ENCODE data around the gene HEG1.
A peak's percentile ranks its signal among the peaks of the same experiment; 100 is the strongest.
"Not testable (repeated sequence)": the region's sequence is repeated elsewhere in the genome, so short reads cannot be mapped to it uniquely, and the experiment has no call there.

The HEG1 gene

DNA sequence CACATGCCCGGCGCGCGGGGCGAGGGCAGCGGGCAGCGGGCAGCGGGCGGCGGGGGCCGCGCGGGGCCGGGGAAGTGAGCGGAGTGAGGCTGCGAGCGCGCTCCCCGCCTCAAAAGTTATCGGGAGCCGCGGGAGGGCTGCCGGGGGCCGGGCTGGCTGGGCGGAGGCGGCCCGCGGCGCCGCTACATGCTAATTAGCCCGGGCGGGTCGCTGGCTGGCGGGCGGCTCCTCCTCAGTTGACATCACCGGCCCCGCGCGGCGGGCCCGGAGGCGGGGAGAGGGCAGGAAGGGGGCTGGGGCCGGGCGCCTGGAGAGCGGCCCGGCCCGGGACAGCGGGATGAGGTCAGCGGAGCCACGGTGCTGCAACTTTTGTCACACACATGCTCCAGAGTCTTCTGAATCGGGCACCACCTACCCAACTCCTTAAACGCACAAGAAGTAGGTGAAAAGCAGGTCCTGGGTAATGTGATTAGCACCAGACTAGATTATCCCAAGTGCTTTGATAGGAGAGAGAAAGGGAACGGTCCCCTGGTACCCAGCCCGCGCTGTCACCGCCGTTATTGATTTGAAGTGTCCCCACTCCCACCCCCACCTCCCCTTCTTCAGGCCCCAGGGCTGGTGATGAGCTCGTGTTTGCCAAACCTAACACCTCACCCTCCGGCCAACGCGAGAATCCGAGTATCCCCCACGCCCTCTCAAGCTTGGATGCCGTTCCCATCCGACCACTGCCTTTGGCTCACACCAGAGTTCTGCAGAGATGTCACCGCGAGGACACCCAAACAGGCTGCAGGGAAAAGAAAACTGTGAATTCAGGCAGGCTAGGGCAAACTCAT is at the start of gene HEG1:
Gene HEG1, minus strand, starts transcription at position 85 of the 833 bp plus-strand sequence. CDS start 107 bp downstream, outside the sequence.
- DNase-seq (ENCODE audit: low spot score), result peak; percentile 62

GRCh38 chr3:125105116-125105515 is 49.3 kb upstream of the HEG1 start:
- no peak for DNase-seq (ENCODE audit: low spot score)

GRCh38 chr3:125104639-125105038 is 48.8 kb upstream of the HEG1 start:
- no peak for DNase-seq (ENCODE audit: low spot score)

- no peak for DNase-seq (ENCODE audit: low spot score)
Measured at GRCh38 chr3:125103406-125103805, 47.6 kb upstream of the HEG1 start.

DNA sequence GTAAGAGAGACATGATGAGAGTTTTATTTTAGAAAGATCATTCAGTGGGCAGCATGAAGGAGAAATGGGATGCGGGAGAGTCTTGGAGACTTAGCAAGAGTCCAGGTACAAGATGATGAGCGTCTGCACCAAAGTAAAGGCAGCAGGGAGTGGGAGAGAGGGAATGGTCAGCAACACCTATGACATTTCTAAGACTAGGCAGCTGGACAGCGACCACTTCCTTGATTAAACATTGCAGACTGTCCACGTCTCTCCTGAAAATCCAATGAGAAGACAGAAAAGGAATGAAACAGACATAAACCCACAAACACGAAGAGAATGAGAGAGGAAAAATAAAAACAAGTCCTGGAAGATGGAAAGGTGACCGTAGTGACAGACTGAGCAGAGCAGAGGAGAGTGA is 46.7 kb upstream of the HEG1 start:
- no peak for DNase-seq (ENCODE audit: low spot score)

DNA sequence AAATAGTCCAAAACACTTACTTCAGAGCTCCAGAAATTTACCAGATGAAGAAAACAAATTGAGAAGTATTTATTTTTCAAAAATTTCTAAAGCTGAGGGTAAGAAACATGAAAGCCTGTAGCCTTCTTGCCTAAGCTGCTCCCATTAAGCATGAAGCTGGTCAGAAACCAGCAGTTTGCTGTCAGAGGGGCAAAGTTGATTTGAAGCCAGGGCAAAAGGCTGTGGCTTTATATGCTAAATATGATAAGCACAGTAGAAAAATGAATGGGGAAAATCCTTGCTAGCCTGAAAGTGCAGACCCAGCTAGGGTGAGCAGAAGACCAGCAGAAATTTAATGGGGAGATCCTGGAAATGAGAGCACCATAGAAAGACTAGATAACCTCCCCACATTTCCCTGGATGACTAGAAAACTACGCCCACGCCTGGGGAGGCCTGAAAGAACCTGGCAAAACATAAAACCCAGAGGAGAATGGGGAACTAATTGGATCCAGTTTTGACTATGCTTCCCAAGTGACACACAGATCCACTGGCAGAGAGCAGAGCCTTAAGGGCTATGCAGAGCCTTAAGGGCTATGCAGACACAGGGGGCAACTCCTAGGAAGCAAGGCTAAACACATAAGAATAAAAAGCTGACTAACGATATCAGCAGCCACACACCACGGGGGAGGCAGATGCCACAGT is 43.0 kb upstream of the HEG1 start:
- no peak for DNase-seq (ENCODE audit: low spot score)

GRCh38 chr3:125090649-125091048 is 34.9 kb upstream of the HEG1 start:
- no peak for DNase-seq (ENCODE audit: low spot score)

- no peak for DNase-seq (ENCODE audit: low spot score)
Measured at GRCh38 chr3:125087768-125088391, 32.1 kb upstream of the HEG1 start.

DNA sequence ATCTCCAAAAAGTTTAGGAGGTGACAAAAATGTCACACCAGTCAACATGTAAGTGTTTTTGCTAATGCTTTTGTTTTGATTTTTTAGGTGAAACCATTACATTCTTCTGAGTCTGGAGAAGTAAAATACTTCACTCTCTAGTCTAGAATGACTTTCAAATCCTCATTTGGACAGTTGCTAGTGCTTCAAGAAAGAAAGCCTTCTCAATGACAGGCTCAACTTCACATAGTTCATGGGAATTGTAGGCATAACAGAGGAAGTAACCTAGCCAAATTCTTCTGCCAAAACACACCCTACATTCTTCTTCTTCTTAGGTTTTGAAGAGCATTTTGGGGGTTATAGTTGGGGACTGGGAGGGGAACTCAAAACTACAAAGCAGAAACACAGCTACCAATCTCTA is 29.4 kb upstream of the HEG1 start:
- DNase-seq (ENCODE audit: low spot score), result no peak

- DNase-seq (ENCODE audit: low spot score), result no peak
Measured at GRCh38 chr3:125083776-125084175, 28.0 kb upstream of the HEG1 start.

- DNase-seq (ENCODE audit: low spot score), result not testable (repeated sequence)
Measured at GRCh38 chr3:125082339-125082738, 26.5 kb upstream of the HEG1 start.

- no peak for DNase-seq (ENCODE audit: low spot score)
Measured at GRCh38 chr3:125080077-125080476, 24.3 kb upstream of the HEG1 start.

- no peak for DNase-seq (ENCODE audit: low spot score)
Measured at GRCh38 chr3:125079675-125080045, 23.9 kb upstream of the HEG1 start.

GRCh38 chr3:125078951-125079674 is 23.3 kb upstream of the HEG1 start:
- no peak for DNase-seq (ENCODE audit: low spot score)

DNA sequence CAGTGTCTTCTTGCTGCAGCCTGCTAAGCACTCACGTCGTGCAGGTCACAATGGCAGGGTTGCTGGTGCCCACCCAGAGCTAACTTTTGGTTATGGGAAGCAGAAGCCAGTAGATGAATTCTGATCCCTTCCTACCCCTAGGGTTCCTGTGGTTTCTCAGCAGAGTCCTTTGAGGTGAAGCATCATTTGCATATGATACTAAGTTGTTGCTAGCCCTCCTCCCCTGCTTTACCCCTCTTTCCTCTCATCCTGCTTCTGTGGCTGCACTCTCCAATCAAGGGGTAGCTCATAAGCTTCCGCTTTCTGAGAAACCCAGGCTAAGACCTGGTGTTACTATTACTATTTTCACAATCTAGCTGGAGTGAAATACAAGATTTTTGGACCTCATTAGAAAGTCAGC is 22.1 kb upstream of the HEG1 start:
- no peak for DNase-seq (ENCODE audit: low spot score)

- no peak for DNase-seq (ENCODE audit: low spot score)
Measured at GRCh38 chr3:125076464-125076863, 20.7 kb upstream of the HEG1 start.

DNA sequence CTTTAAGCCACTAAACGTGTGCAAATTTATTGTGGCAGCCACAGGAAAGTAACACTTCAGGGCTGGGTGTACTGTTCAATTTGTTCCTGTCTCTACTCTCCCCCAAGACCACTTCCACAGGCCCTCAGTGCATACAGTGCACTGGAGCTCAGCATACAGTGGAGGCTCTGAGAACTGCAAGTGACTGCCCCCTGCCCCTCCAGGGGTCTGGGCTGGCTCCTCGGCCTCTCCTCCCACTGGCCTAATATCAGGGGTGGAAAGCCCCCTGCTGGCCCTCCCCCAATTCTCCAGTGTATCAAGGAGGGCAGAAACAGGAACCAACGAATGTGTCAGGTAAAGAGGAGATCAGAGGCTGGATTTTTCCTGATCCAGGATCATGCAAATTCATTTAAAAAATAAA is 19.9 kb upstream of the HEG1 start:
- DNase-seq (ENCODE audit: low spot score), result no peak

GRCh38 chr3:125073390-125073905 is 17.7 kb upstream of the HEG1 start:
- DNase-seq (ENCODE audit: low spot score), result no peak

GRCh38 chr3:125072749-125073389 is 17.1 kb upstream of the HEG1 start:
- no peak for DNase-seq (ENCODE audit: low spot score)

- DNase-seq (ENCODE audit: low spot score), result no peak
Measured at GRCh38 chr3:125072301-125072700, 16.5 kb upstream of the HEG1 start.

- no peak for DNase-seq (ENCODE audit: low spot score)
Measured at GRCh38 chr3:125069968-125070745, 14.4 kb upstream of the HEG1 start.

Data from activated CD4-positive, alpha-beta T cell treated with anti-CD3 and anti-CD28 coated beads, Interleukin-2, Interleukin-4, amounts not matched to agents 100 ng/mL and 50 ng/mL, durations not matched to agents 16 hours and 8 hours (primary cell).